NCI-H345 treated with DMSO at 0.1 percent for 48 hours (cell line): Measurements from ENCODE around the gene EP400.

Source experiments
- DNase-seq: peaks from one replicate; lab custom pipeline; 2025; ENCODE audit not compliant: unreplicated experiment; lab: John Stamatoyannopoulos, UW

EP400 gene

GRCh38 chr12:132018193-132018916 lies 68.6 kb downstream of the EP400 start:
- DNase-seq = no peak

GRCh38 chr12:132019891-132020290 lies 70.1 kb downstream of the EP400 start:
- no peak for DNase-seq

GRCh38 chr12:132020292-132020691 lies 70.5 kb downstream of the EP400 start:
- DNase-seq = no peak

DNA sequence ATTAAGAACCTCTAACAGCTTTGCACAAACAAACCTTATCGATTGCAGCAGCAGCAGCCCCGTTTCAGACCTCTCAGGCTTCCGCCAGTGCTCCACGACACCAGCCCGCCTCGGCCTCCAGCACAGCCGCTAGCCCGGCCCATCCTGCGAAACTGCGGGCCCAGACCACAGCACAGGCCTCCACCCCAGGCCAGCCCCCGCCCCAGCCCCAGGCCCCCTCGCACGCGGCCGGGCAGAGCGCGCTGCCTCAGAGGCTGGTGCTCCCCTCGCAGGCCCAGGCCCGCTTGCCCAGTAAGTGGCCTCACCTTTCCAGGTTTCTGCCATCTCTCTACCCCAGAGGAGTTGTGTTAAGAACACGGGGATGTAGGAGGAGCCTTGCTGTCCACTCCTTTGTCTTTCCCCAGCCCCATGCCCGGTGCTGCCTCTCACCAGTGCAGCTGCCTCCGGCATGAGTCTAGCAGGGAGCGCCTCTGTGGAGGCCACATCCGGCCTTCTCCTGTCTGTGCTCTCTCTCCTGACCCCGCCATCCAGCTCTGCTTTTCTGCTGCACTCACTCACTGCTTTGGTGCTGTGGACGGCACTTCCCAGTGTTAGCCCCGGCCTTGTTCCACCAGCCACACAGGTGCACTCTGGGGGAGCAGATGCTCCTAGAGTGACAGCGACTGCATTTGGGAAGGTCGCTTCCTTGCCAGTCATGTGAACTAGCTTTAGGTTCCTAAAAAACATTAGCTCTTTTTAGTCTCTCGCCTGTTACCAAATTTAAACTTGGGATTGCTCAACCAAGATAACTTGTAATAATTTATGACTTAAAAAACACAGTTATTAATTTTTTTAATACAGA lies 71.5 kb downstream of the EP400 start:
- no peak for DNase-seq

GRCh38 chr12:132021965-132022364 lies 72.2 kb downstream of the EP400 start:
- no peak for DNase-seq

DNA sequence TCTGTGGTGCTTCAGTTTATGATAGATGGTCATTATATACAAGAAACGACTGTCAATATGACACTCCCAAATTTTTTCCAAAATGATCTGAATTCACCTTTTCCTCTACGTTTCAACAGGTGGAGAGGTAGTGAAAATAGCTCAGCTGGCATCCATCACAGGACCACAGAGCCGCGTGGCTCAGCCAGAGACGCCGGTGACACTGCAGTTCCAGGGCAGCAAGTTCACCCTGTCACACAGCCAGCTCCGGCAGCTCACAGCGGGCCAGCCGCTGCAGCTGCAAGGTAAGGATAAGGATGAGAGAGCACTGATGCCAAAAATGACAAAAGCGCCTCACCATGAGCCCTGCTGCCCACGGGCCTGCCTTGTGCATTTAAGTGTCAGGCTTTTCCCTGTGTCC lies 73.9 kb downstream of the EP400 start:
- DNase-seq = no peak

- no peak for DNase-seq
Measured at GRCh38 chr12:132024758-132025157, 75.0 kb downstream of the EP400 start.

- no peak for DNase-seq
Measured at GRCh38 chr12:132025526-132025925, 75.8 kb downstream of the EP400 start.

DNA sequence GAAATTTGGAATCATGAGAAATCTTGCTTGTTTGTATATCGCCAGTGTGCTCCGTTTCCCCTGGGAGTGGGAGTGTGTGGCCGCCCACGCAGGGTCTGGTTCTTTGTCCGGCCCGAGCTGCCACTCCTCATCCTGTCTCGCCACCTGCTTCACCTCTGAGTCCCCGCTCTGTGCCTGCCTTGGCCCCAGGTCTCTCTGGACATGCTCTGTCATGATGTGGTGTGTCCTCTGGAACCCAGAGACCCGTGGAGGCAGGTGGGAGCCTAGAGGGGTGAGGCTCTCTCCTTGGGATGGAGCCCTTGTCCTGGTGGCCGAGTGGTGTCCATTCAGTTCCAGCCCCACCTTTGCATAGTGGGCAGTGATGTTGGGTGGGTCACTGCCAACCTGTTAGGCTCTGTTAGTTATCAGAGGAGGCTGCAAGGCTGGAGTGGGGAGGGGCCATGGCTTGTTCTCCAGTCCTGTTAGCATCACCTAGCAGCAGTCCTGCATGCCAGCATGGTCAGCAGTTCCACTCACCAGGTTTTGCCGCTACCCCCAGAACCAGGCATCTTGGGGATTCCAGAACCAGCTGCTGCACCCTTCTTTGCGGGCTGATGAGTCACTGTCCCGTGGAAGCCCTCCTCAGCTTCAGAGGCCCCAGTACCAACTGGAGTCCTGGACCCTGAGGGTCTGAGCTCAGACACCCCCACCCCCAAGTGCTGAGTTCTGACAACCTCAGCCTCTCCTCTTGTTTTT lies 76.5 kb downstream of the EP400 start:
- DNase-seq = no peak

DNA sequence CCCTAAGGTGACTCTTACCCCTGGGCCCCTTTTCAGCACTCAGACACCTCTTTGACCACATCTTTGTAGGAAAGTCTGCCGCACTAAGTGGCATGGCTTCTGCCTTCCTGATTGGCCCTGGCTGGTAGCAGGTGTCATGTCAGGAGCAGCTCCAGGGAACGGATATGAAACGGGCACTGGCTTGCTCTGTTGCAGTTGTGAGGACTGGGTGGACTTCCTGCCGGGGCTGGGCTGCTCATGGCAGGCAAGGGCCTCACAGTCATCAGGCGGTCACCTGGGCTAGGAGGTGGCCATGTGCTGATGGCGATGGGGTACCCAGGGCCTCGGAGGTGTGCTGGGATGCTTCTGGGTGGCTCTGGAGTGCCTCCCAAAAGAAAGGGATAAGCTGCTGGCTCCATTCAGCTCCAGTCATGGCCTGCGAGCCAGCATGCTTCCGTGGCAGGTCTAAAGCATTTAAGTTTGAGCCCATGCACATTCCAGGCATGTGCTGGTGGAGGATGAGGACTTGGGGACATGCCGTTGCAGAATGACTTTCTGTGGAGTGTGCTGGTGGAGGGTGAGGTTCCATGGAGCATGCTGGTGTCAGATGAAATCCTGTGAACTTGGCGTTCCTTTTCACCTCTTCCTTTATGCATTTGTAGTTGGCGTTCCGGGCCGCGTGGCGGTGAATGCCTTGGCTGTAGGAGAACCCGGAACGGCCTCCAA lies 77.2 kb downstream of the EP400 start:
- DNase-seq = no peak

DNA sequence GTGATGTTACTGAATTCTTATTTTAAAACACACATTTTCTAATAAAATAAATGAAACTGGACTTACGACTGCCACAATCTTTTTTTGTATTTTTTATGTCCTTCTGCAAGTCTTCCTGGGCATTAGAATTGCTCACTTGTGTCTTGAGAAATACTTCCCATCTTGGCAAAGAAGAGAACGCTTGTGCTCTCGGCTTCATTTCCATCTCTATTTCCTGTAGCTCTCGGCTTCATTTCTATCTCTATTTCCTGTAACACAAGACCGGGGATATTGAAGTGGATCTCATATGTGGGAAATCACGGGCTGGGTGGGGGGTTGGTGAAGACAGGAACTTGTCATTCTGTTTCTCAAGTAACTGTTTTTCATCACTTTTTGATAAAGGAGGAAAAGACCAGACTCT lies 77.9 kb downstream of the EP400 start:
- DNase-seq = no peak

DNA sequence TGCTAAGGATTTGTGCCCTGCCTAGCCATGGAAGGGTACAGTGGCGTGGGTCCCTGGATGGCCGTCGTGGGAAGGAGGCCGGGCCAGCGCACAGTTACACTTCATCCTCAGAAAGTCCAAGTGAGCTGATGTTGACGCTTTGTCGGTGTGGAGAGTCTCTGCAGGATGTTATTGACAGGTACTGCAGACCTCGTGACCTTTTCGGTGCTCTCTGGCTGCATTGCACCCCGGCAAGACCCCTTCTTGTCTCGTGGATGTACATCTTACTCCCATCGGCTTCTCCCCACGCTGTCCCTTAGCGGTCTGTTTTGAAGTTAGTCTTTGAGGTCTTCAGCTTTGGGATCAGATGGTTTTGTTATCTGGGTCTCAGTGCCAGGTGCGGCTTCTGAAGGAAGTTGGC lies 78.4 kb downstream of the EP400 start:
- DNase-seq = no peak

DNA sequence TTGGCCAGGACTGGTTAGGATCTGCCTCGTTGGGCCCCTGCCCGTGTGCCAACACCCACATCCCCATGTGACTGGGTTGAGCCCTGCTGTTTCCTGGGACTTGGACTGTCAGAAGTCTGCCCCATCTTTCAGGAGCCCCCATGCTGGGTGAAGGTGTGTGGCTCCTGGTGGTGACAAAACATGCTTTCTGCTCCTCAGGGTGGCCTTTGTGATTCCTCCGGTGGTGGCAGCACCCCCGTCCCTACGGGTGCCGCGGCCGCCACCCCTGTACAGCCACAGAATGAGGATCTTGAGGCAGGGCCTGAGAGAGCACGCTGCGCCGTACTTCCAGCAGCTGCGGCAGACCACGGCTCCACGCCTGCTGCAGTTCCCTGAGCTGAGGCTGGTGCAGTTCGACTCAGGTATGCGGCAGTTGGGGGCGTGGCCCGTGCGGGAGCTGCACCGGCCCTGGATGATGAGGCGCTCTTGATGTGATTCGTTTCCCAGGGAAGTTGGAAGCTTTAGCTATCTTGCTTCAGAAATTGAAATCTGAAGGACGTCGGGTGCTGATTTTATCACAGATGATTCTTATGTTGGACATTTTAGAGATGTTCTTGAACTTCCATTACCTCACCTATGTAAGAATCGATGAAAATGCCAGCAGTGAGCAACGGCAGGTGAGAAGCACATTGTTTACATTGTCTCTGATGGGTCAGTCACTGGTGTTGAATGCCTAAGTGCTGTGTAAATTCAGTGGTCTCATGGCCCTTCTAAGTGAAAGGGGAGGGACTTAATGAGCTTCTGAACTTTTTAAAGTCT lies 80.0 kb downstream of the EP400 start:
- DNase-seq = no peak

DNA sequence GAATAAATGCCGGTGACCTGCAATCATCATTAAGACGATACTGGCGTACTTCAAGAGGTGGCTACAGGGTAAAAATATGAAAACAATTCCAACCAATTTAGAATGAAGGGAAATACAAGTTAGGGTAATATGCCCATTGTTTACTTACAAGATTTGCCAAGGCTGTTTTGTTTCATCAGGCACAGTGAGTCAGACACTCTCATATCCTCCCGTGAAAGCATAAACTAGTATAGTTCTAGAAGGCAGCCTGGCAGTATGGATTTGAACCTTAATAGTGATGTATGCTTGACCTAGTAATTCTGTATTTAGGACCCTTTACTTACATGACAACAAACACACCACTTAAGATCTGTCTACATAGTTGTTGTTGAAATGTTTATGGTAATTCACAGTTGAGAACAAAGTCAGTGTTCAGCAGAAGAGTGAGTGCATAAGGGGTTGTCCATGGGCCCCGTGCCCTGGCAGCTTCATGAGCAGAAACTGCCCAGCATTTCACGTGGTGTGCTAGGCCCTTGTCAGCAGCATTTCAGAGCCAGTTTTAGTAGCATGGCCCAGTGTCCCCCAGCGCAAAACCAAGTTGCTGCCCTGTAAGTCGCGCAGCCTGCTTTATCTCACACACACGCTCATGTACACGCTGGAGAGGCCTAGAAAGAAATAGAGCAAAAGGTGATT lies 80.8 kb downstream of the EP400 start:
- DNase-seq = no peak

DNA sequence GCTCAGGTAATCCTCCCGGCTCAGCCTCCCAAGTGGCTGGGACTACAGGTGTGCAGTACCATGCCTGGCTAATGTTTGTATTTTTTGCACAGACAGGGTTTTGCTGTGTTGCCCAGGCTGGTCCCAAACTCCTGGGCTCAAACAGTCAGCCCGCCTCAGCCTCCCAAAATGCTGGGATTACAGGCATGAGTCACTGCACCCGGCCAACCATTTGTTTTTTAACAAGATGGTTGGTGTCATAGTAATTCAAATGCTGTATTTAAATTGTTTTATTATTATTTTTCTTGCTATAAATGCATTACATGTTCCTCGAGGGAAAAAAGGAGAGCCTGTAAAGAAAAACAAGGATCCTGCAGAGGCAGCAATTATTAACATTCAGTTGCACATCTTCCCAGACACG lies 83.9 kb downstream of the EP400 start:
- no peak for DNase-seq

GRCh38 chr12:132036063-132036683 lies 86.4 kb downstream of the EP400 start:
- no peak for DNase-seq

DNA sequence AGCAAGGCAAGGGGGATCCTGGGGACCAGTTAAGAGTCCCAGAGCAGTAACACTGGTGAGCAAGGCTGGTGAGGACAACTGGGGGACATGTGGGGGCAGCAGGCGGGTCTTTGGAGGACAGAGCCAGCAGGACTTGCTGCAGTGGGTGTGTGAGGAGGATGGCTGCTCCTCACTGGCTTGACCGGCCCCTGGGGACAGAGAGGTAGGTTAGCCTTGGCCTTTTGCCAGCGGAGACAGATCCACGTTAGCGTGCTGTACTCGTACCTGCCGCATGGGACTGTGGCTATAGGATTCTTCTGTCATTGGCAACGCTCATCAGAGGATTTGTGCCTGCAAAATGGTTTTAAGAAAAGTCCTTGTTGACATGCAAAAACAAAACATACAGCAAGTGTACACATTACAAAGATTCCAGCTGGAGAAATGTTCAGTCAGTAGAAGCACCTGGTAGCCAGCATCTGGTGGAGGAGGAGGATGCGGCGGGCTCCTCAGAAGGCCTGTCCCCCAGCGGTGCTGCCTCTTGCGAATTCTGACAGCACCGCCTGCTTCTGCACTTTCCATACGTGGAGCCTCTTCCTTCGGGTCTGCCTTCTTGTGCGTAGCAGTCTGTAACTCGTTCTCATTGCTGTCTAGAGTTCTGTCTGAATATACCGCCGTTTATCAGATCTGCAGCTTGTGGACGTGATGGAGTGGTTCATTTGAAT lies 91.3 kb downstream of the EP400 start:
- DNase-seq = no peak

- DNase-seq = no peak
Measured at GRCh38 chr12:132043216-132043615, 93.5 kb downstream of the EP400 start.
